Thyroid gland (tissue), 4 donors: Measurements from ENCODE around the gene POFUT2.

Experiments
- POLR2A ChIP-seq, 2 donors: fragments of 450-650 bp; IDR thresholded peaks; one replicate each; pipeline ENCODE4 v1.6.1; 2017; ENCODE audit warnings: antibody characterized with exemption in 2 of 2, mild to moderate bottlenecking in 2 of 2, moderate library complexity in 1 of 2
- TF ChIP-seq, protein P1 (sequence below), 6 experiments: fragments of 200-600 bp in 3 of 6; fragments of 450-650 bp in 3 of 6; sonication (generic) in 3 of 6; IDR thresholded peaks; one replicate each; pipeline ENCODE4 v1.5.1; 2016 to 2019; ENCODE audit warnings: antibody characterized with exemption in 6 of 6, mild to moderate bottlenecking in 2 of 6, inconsistent platforms in 1 of 6, moderate library complexity in 1 of 6

DNA sequence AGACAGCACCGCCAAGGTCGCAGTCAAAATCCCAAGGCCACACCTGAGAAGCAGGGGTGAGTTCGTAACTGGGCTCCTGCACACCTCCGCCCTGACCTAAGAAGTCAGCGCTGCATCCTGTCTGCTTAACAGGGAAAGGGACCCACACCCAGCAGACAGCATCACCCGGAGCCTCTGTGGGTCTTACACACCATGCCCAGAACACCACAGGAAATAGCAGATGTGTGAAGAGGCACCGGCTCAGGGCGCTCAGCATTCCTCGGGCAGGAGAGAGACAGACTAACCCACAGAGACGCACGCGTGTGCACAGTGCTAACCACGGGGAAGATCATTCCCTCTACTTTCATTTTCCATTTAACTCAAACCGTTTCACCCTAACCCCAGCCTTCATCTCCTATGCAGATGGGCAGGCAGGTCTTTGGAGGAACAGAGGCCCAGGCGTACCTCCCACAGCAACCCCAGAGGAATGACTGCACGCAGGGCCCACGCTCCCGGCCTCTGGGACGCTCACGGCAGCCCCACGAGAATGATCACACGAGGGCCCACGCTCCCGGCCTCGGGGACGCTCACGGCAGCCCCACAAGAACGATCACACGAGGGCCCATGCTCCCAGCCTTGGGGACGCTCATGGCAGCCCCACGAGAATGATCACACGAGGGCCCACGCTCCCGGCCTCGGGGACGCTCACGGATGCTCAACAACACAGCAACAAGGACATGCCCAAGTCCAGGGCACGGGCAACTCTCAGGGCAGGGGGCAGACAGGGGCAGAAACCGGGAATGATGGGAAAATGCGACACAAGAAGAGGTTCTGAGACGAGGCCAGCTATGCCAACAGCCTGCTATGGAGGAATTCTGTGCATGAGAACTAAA, 20.9 kb downstream of the POFUT2 start:
- TF ChIP-seq, protein P1, sequence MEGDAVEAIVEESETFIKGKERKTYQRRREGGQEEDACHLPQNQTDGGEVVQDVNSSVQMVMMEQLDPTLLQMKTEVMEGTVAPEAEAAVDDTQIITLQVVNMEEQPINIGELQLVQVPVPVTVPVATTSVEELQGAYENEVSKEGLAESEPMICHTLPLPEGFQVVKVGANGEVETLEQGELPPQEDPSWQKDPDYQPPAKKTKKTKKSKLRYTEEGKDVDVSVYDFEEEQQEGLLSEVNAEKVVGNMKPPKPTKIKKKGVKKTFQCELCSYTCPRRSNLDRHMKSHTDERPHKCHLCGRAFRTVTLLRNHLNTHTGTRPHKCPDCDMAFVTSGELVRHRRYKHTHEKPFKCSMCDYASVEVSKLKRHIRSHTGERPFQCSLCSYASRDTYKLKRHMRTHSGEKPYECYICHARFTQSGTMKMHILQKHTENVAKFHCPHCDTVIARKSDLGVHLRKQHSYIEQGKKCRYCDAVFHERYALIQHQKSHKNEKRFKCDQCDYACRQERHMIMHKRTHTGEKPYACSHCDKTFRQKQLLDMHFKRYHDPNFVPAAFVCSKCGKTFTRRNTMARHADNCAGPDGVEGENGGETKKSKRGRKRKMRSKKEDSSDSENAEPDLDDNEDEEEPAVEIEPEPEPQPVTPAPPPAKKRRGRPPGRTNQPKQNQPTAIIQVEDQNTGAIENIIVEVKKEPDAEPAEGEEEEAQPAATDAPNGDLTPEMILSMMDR (IDR thresholded peaks at IDR 0.05): no peak
- TF ChIP-seq POLR2A (IDR thresholded peaks at IDR 0.05): no peak
